K562 (cell line): Measurements from ENCODE around the gene CDC42BPB. TPM values are rescaled to one million over a fixed set of nuclear protein-coding genes. Genes with fewer than 3 reads are reported as not detected.

Experiments used
- MGA ChIP-seq: fragments of 450-650 bp; IDR thresholded peaks from 2 replicates; pipeline ENCODE4 v1.6.1; 2016; ENCODE audit warnings: mild to moderate bottlenecking, moderate library complexity
- MYC ChIP-seq, 2 experiments: fragments of 250-450 bp in 1 of 2; sonication (Bioruptor Pico) in 1 of 2; IDR thresholded peaks; 2 replicates each; pipeline versions ENCODE4 v1.5.1 to v1.6.1; 2012 to 2021; ENCODE audit warnings: low read depth in 2 of 2, borderline replicate concordance in 1 of 2, improper control_type of control experiment in 1 of 2, low read length in 1 of 2, mild to moderate bottlenecking in 1 of 2, moderate library complexity in 1 of 2
- polyA plus RNA-seq, 8 experiments: library from polyadenylated mRNA; depleted of rRNA in 4 of 8; stranded (reverse) in 5 of 8; unstranded in 3 of 8; fragments of >200 nt; fragmentation: Nextera tagmentation in 2 of 8; fragmentation: Illumina TruSeq in 1 of 8; extraction: Ambion mirVana in 2 of 8; extraction: Trizol in 1 of 8; gene quantifications; 2 replicates each; pipeline versions ENCODE4 v1.2.1 to v1.2.3, GENCODE V29; 2011 to 2014; ENCODE audit warnings: inconsistent platforms in 1 of 8, missing spikeins in 1 of 8
- total RNA-seq, 7 experiments: library from RNA; depleted of rRNA in 6 of 7; stranded (reverse); fragments of >200 nt in 6 of 7; fragmentation: Illumina TruSeq in 2 of 7; extraction: Trizol in 2 of 7; gene quantifications; 2 replicates each; pipeline versions ENCODE4 v1.2.1 to v1.2.3, GENCODE V29; 2011 to 2021; ENCODE audit warnings: low replicate concordance in 1 of 7

The CDC42BPB gene
- total and polyA plus RNA-seq, 9 of the 15 experiments (the other 6 are each of a cell fraction or from before 2014, with no cell fraction given), result 0.07 to 24.3 (median 12.6) TPM

DNA sequence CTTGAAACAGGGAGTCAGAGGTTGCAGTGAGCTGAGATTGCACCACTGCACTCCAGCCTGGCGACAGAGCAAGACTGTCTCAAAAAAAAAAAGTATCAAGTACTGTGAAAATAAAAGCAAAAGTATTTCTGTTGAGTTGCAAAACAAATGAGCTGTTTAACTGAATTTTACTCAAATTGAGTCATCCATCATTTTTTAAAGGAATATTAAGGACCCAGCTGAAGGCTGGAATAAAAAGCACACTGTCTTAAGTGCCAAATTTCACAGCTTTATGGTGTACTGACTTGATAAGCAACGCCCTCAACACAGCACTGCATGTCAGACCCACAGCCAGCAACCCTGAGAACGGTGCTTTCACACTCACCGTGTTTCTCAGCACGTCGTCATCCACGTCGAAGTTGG is 76.9 kb downstream of the CDC42BPB start (continued):
- TF ChIP-seq MGA (no peak), MYC (IDR thresholded peaks at IDR 0.05; ENCODE audit: low read depth, low read length) (no peak), MYC (CRISPR knock-in tag; IDR thresholded peaks at IDR 0.05; ENCODE audit: borderline replicate concordance, low read depth) (no peak)
